H1 (cell line): ENCODE results near the gene ADA. TPM values are rescaled to one million over a fixed set of nuclear protein-coding genes. Genes with fewer than 3 reads are reported as not detected.

ENCODE experiments used
- CTCF ChIA-PET: fragments of 300-600 bp; sonication (Branson Sonifier 250); formaldehyde crosslinking; loops from one replicate; lab custom pipeline; 2021; ENCODE audit not compliant: partially characterized antibody; lab: Charles Lee
- POLR2A ChIA-PET: fragments of 300-600 bp; sonication (Branson Sonifier 250); formaldehyde crosslinking; loops from one replicate; lab custom pipeline; 2021; ENCODE audit warnings: inconsistent platforms; ENCODE audit not compliant: partially characterized antibody; lab: Charles Lee
- DNase-seq, 2 experiments: peaks; one replicate each; pipeline versions ENCODE4 v3.0.0 to v3.0.0-alpha.2; 2010 to 2022; ENCODE audit warnings: low spot score in 2 of 2, low read depth in 1 of 2, mixed read lengths in 1 of 2
- FAIRE-seq: peaks from 2 replicates; lab custom pipeline; 2011; peaks lifted over from hg19 to GRCh38; lab: Jason Lieb, UNC
- H2AFZ ChIP-seq: 2 replicates; pipeline ENCODE4 v1.8.1; 2012; ENCODE audit warnings: low read length, inconsistent platforms
- H2AK5ac ChIP-seq: 2 replicates; pipeline ENCODE4 v1.6.1; 2013; ENCODE audit warnings: low read depth, low read length
- H2BK120ac ChIP-seq: replicated peaks from 2 replicates; pipeline ENCODE3; 2013; ENCODE audit warnings: low read depth, low read length, inconsistent platforms
- H2BK12ac ChIP-seq: 2 replicates; pipeline ENCODE4 v1.6.1; 2013; ENCODE audit warnings: low read depth, low read length
- H2BK15ac ChIP-seq: 2 replicates; pipeline ENCODE4 v1.6.1; 2013; ENCODE audit warnings: low read length
- H2BK20ac ChIP-seq: 2 replicates; pipeline ENCODE4 v1.6.1; 2013; ENCODE audit warnings: low read length
- H2BK5ac ChIP-seq: 2 replicates; pipeline ENCODE4 v1.6.1; 2013; ENCODE audit warnings: low read depth, low read length
- H3K14ac ChIP-seq: 2 replicates; pipeline ENCODE4 v1.6.1; 2013; ENCODE audit warnings: inconsistent platforms; ENCODE audit not compliant: insufficient read length
- H3K18ac ChIP-seq: 2 replicates; pipeline ENCODE4 v1.6.1; 2013; ENCODE audit warnings: low read length; ENCODE audit errors: extremely low read depth
- H3K23ac ChIP-seq: 2 replicates; pipeline ENCODE4 v1.6.1; 2013; ENCODE audit warnings: inconsistent platforms; ENCODE audit not compliant: insufficient read length
- H3K23me2 ChIP-seq: 2 replicates; pipeline ENCODE4 v1.6.1; 2013; ENCODE audit warnings: low read depth, low read length
- H3K27ac ChIP-seq: 2 replicates; pipeline ENCODE4 v1.6.1; 2011; ENCODE audit warnings: low read depth, low read length, inconsistent platforms
- H3K27me3 ChIP-seq, 4 experiments: replicated peaks in 1 of 4; 1 replicate in 1 of 4; 2 replicates in 3 of 4; pipeline versions ENCODE4 v1.6.1 to v1.8.1; 2011 to 2013; ENCODE audit warnings: low read length in 3 of 4, mild to moderate bottlenecking in 3 of 4, inconsistent platforms in 2 of 4, mixed read lengths in 2 of 4, moderate library complexity in 1 of 4; ENCODE audit not compliant: control insufficient read depth in 3 of 4, insufficient read depth in 3 of 4; ENCODE audit errors: extremely low read depth in 1 of 4
- H3K36me3 ChIP-seq, 4 experiments: 2 replicates each; pipeline versions ENCODE4 v1.6.1 to v1.8.1; 2011 to 2013; ENCODE audit warnings: mild to moderate bottlenecking in 4 of 4, low read length in 3 of 4, moderate library complexity in 2 of 4, control low read depth in 1 of 4, inconsistent platforms in 1 of 4; ENCODE audit not compliant: insufficient read depth in 4 of 4, control insufficient read depth in 2 of 4
- H3K4ac ChIP-seq: replicated peaks from 2 replicates; pipeline ENCODE3; 2013; ENCODE audit warnings: low read length, low read depth, mixed read lengths, inconsistent platforms; ENCODE audit not compliant: insufficient read length
- H3K4me1 ChIP-seq, 4 experiments: replicated peaks in 1 of 4; 1 replicate in 1 of 4; 2 replicates in 3 of 4; pipeline versions ENCODE4 v1.6.1 to v1.8.1; 2011 to 2013; ENCODE audit warnings: low read length in 3 of 4, inconsistent platforms in 2 of 4, mixed read lengths in 1 of 4; ENCODE audit not compliant: insufficient read depth in 4 of 4, control insufficient read depth in 3 of 4
- H3K4me2 ChIP-seq, 2 experiments: 2 replicates each; pipeline versions ENCODE4 v1.6.1 to v1.8.1; 2011 to 2013; ENCODE audit warnings: low read depth in 2 of 2, low read length in 2 of 2, control low read depth in 1 of 2, inconsistent platforms in 1 of 2, mild to moderate bottlenecking in 1 of 2; ENCODE audit not compliant: insufficient read depth in 1 of 2
- H3K4me3 ChIP-seq, 4 experiments: fragments of 200-600, 300-600 bp in 1 of 4; sonication (generic), shearing (Covaris generic), sonication (Bioruptor Twin) in 1 of 4; 2 replicates each; pipeline versions ENCODE4 v1.5.1 to v1.8.1; 2011 to 2016; ENCODE audit warnings: low read length in 4 of 4, low read depth in 3 of 4, control low read depth in 2 of 4, inconsistent platforms in 2 of 4, mild to moderate bottlenecking in 2 of 4, mixed read lengths in 1 of 4, moderate library complexity in 1 of 4; ENCODE audit not compliant: insufficient read depth in 2 of 4; ENCODE audit errors: extremely low read depth in 1 of 4
- H3K56ac ChIP-seq: replicated peaks from 2 replicates; pipeline ENCODE3; 2013; ENCODE audit warnings: low read depth, mild to moderate bottlenecking, mixed read lengths, low read length, inconsistent platforms; ENCODE audit not compliant: insufficient read length
- H3K79me1 ChIP-seq: 2 replicates; pipeline ENCODE4 v1.6.1; 2013; ENCODE audit warnings: low read depth, low read length, control low read depth
- H3K79me2 ChIP-seq, 2 experiments: 2 replicates each; pipeline versions ENCODE4 v1.6.1 to v1.8.1; 2012 to 2013; ENCODE audit warnings: low read length in 2 of 2, mild to moderate bottlenecking in 2 of 2, inconsistent platforms in 1 of 2; ENCODE audit not compliant: insufficient read depth in 2 of 2, control insufficient read depth in 1 of 2
- H3K9ac ChIP-seq, 4 experiments: replicated peaks in 1 of 4; 1 replicate in 1 of 4; 2 replicates in 3 of 4; pipeline versions ENCODE4 v1.6.1 to v1.8.1; 2011 to 2013; ENCODE audit warnings: low read depth in 3 of 4, low read length in 3 of 4, control low read depth in 2 of 4, mild to moderate bottlenecking in 2 of 4, moderate library complexity in 2 of 4, inconsistent platforms in 1 of 4; ENCODE audit errors: extremely low read depth in 1 of 4
- H3K9me3 ChIP-seq, 2 experiments: 2 replicates each; pipeline versions ENCODE4 v1.6.1 to v1.8.1; 2012 to 2013; ENCODE audit warnings: mild to moderate bottlenecking in 2 of 2, moderate library complexity in 2 of 2, control low read depth in 1 of 2, inconsistent platforms in 1 of 2, low read depth in 1 of 2, low read length in 1 of 2, mixed read lengths in 1 of 2; ENCODE audit not compliant: insufficient read depth in 2 of 2
- H4K20me1 ChIP-seq, 2 experiments: replicated peaks in 1 of 2; 2 replicates each; pipeline versions ENCODE3 to v1.8.1; 2011 to 2013; ENCODE audit warnings: inconsistent platforms in 2 of 2, low read length in 2 of 2, mild to moderate bottlenecking in 1 of 2; ENCODE audit not compliant: insufficient read depth in 2 of 2, control insufficient read depth in 1 of 2
- H4K5ac ChIP-seq: 2 replicates; pipeline ENCODE4 v1.6.1; 2013; ENCODE audit warnings: low read length, low read depth, mixed read lengths, inconsistent platforms; ENCODE audit not compliant: insufficient read length
- H4K8ac ChIP-seq: 2 replicates; pipeline ENCODE4 v1.8.0; 2013; ENCODE audit warnings: mild to moderate bottlenecking, moderate library complexity, low read length, inconsistent platforms; ENCODE audit not compliant: insufficient read depth; ENCODE audit errors: extremely low read depth
- H4K91ac ChIP-seq: replicated peaks from 2 replicates; pipeline ENCODE3; 2013; ENCODE audit warnings: low read length, mixed read lengths, inconsistent platforms; ENCODE audit not compliant: insufficient read length
- EGR1 ChIP-seq: IDR thresholded peaks from 2 replicates; pipeline ENCODE4 v1.6.1; 2011; ENCODE audit warnings: low read depth, low read length, borderline replicate concordance
- HDAC2 ChIP-seq, 2 experiments: fragments of 300-600 bp in 1 of 2; sonication (generic) in 1 of 2; IDR thresholded peaks; 2 replicates each; pipeline ENCODE4 v1.6.1; 2011 to 2012; ENCODE audit warnings: low read depth in 2 of 2, low read length in 2 of 2, mild to moderate bottlenecking in 2 of 2, moderate library complexity in 2 of 2, borderline replicate concordance in 1 of 2, inconsistent platforms in 1 of 2
- KDM1A ChIP-seq: fragments of 200-600, 300-600 bp; sonication (generic); IDR thresholded peaks from 2 replicates; pipeline ENCODE4 v1.7.1; 2016; ENCODE audit warnings: mild to moderate bottlenecking, low read length, borderline replicate concordance
- PHF8 ChIP-seq: fragments of 200-600 bp; sonication (generic); conservative IDR thresholded peaks from 2 replicates; pipeline ENCODE4 v1.7.1; 2012; ENCODE audit warnings: low read depth, mild to moderate bottlenecking, inconsistent platforms, low read length, moderate library complexity
- SIX5 ChIP-seq: IDR thresholded peaks from 2 replicates; pipeline ENCODE4 v1.6.1; 2011; ENCODE audit warnings: mild to moderate bottlenecking, low read depth, low read length
- TEAD4 ChIP-seq: IDR thresholded peaks from 2 replicates; pipeline ENCODE4 v1.6.1; 2012; ENCODE audit warnings: low read depth, low read length, inconsistent platforms, mixed read lengths
- WGBS, 2 experiments: shearing (Covaris generic) in 1 of 2; methylation state at CpG; one replicate each; pipeline versions ENCODE4 v1.1.6 to v1.1.7; 2013 to 2015; ENCODE audit warnings: low lambda C conversion rate in 2 of 2, mixed read lengths in 2 of 2, inconsistent platforms in 1 of 2, low coverage in 1 of 2, missing lambda C conversion rate in 1 of 2; ENCODE audit not compliant: insufficient replicate concordance in 2 of 2, insufficient coverage in 1 of 2, insufficient read length in 1 of 2; ENCODE audit errors: extremely low coverage in 1 of 2, missing lambda C conversion rate in 1 of 2; 5-methylcytosine and 5-hydroxymethylcytosine counted together
- polyA plus RNA-seq, 7 experiments: library from polyadenylated mRNA; depleted of rRNA in 3 of 7; stranded (reverse) in 5 of 7; unstranded in 2 of 7; fragments of >200 nt in 5 of 7; fragments of 200-250 nt in 2 of 7; gene quantifications; 1 replicate in 5 of 7; 2 replicates in 1 of 7; 4 replicates in 1 of 7; pipeline versions ENCODE4 v1.2.1 to v1.2.3, GENCODE V29; 2011 to 2013; ENCODE audit warnings: missing spikeins in 2 of 7, mixed read lengths in 2 of 7
- total RNA-seq: library from RNA; stranded (reverse); fragmentation: NEBNext Ultra II Directional; extraction: Animal tissue kit (Norgen Biotek cat#: 25700); gene quantifications from 2 replicates; pipeline ENCODE4 v1.2.1, GENCODE V29; 2021
- TF ChIP-seq, protein P1 (sequence below), 3 experiments: IDR thresholded peaks; 1 replicate in 2 of 3; 2 replicates in 1 of 3; pipeline versions ENCODE4 v1.5.1 to v1.6.1; 2011; ENCODE audit warnings: low read length in 3 of 3, mild to moderate bottlenecking in 3 of 3, inconsistent platforms in 2 of 3, low read depth in 1 of 3, moderate library complexity in 1 of 3; ENCODE audit not compliant: insufficient read depth in 1 of 3; ENCODE audit errors: control extremely low read depth in 1 of 3

ADA gene
- total and polyA plus RNA-seq, 2 of the 8 experiments (the other 6 are each of a cell fraction or from before 2014, with no cell fraction given): 19.9 to 32.8 TPM

DNA sequence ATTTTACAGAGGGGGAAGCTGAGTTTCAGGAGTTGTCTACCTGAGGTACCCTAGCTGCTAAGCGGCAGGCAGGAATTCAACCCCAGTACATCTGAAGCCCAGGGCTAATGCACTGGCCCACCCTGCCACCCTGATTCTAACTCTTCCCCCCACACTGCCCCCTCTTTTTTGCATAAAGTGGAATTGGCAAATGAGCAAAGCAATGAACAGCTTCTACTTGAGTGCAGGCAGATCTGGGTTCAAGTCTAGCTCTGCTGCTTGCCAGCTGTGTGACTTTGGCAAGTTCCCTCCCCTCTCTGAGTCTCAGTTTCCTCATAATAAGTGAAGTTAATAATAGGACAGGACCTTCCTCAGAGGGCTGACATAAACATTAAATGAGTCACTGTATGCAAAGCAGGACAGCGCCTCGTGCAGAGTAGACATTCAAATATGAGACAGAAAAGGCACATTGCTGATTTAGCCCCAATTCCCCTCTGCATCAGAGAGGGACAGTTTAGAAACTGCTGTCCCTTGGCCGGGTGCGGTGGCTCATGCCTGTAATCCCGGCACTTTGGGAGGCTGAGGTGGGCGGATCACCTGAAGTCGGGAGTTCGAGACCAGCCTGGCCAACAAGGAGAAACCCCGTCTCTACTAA, 4.7 kb downstream of the ADA start:
- Histone ChIP-seq H2AFZ (no peak overlapping the region), H2BK5ac (peak overlapping the region; percentile 77; the same call in 1 of the 2 replicates), H4K5ac (no peak overlapping the region), H2BK20ac (0 out of 2 replicates have a peak overlapping the region, but pooled peaks have one; percentile 80), H4K8ac (no peak overlapping the region), H3K4me3 (no peak overlapping the region), H4K91ac (peak overlapping the region; percentile 45), H3K9ac (no peak overlapping the region), H2BK12ac (peak overlapping the region; percentile 75; the same call in 1 of the 2 replicates), H2BK120ac (peak overlapping the region; percentile 29), H3K4me1 (peaks cover 17 to 45% (median 32%) of the 10 kb centered on the region in 4 experiments), H3K14ac (no peak overlapping the region), H4K20me1 (no peaks in the 10 kb centered on the region), H3K79me2 (no peaks in the 10 kb centered on the region), H3K36me3 (no peaks in the 10 kb centered on the region), H3K56ac (no peak overlapping the region), H3K27ac (no peak overlapping the region; the same call in 1 of the 2 replicates), H3K23me2 (peaks cover 3% of the 10 kb centered on the region; the same call in 1 of the 2 replicates), H3K9me3 (no peaks in the 10 kb centered on the region), H3K27me3 (peaks cover 0 to 7% (median 3%) of the 10 kb centered on the region in 4 experiments; a peak in 3 of 7 replicates), H3K18ac (peak overlapping the region; percentile 19), H3K79me1 (0 out of 2 replicates have a peak, but pooled peaks cover 2% of the 10 kb centered on the region), H3K4ac (no peak overlapping the region), H2BK15ac (0 out of 2 replicates have a peak overlapping the region, but pooled peaks have one; percentile 81), H3K4me2 (no peak overlapping the region), H3K23ac (no peak overlapping the region), H2AK5ac (no peak overlapping the region)
- ChIA-PET POLR2A (interaction anchor here (0.6 to 1.2 kb wide), 3 partner anchors 10 to 59 kb away, joined by 3 read pairs; no protein-coding TSS in a partner anchor), CTCF (interaction anchor here (0.6 to 11.0 kb wide), 9 partner anchors 9 to 1778 kb away, joined by 3 to 83 read pairs (median 3); no protein-coding TSS in a partner anchor)
- 87% methylated on average over 10 of the region's 10 CpGs; no CpG with 5 or more reads in 1 of the 2 experiments for WGBS, 2 experiments
- TF ChIP-seq TEAD4 (no peak), PHF8 (no peak), KDM1A (0 out of 2 replicates have a peak, but pooled peaks have one; percentile 44), HDAC2 (IDR thresholded peaks at IDR 0.05; ENCODE audit: borderline replicate concordance in 1 of 2, low read depth in 2 of 2, low read length in 2 of 2) (no peak), EGR1 (no peak), SIX5 (no peak)
- TF ChIP-seq, protein P1, sequence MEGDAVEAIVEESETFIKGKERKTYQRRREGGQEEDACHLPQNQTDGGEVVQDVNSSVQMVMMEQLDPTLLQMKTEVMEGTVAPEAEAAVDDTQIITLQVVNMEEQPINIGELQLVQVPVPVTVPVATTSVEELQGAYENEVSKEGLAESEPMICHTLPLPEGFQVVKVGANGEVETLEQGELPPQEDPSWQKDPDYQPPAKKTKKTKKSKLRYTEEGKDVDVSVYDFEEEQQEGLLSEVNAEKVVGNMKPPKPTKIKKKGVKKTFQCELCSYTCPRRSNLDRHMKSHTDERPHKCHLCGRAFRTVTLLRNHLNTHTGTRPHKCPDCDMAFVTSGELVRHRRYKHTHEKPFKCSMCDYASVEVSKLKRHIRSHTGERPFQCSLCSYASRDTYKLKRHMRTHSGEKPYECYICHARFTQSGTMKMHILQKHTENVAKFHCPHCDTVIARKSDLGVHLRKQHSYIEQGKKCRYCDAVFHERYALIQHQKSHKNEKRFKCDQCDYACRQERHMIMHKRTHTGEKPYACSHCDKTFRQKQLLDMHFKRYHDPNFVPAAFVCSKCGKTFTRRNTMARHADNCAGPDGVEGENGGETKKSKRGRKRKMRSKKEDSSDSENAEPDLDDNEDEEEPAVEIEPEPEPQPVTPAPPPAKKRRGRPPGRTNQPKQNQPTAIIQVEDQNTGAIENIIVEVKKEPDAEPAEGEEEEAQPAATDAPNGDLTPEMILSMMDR (IDR thresholded peaks at IDR 0.05; ENCODE audit: control extremely low read depth in 1 of 3, insufficient read depth in 1 of 3, low read depth in 1 of 3, low read length in 3 of 3): no peak
- FAIRE-seq: no peak
- DNase-seq: no peak
